HL-60/S4 treated with retinoic acid at 250 ng/mL for 4 days and 3 days (cell line): ENCODE results near the gene HOXB1.

ENCODE experiments used
- in situ Hi-C: fragments of 300-500 bp; cut with MboI; formaldehyde crosslinking; loops from 2 replicates; pipeline ENCODE4 v1.7.0; 2022; ENCODE audit warnings: low sequenced_read_pairs

HOXB1 gene

GRCh38 chr17:48530887-48531272 is at the start of gene HOXB1:
Gene HOXB1 (minus strand): TSS chr17:48531011. CDS start chr17:48530904, 107 bp downstream.
- in situ Hi-C loops: no loop called here

- in situ Hi-C loops: no loop called here
These were observed 49.1 kb upstream of the HOXB1 start for GRCh38 chr17:48579760-48580554.

DNA sequence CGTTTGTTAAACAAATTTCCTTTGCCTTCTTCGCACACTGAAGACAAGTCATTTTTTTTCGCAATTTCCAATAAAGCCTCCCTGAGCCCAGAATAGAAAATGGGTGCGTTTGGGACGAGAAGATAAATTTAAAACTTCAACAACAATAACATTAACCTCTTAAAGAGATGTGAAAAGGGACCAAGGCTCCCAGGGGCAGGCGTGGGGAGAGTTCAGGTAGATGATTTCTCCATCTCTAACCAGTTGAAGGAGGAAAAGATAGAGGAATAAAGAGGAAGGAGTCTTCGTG is 48.6 kb upstream of the HOXB1 start:
- in situ Hi-C loops: no loop called here

DNA sequence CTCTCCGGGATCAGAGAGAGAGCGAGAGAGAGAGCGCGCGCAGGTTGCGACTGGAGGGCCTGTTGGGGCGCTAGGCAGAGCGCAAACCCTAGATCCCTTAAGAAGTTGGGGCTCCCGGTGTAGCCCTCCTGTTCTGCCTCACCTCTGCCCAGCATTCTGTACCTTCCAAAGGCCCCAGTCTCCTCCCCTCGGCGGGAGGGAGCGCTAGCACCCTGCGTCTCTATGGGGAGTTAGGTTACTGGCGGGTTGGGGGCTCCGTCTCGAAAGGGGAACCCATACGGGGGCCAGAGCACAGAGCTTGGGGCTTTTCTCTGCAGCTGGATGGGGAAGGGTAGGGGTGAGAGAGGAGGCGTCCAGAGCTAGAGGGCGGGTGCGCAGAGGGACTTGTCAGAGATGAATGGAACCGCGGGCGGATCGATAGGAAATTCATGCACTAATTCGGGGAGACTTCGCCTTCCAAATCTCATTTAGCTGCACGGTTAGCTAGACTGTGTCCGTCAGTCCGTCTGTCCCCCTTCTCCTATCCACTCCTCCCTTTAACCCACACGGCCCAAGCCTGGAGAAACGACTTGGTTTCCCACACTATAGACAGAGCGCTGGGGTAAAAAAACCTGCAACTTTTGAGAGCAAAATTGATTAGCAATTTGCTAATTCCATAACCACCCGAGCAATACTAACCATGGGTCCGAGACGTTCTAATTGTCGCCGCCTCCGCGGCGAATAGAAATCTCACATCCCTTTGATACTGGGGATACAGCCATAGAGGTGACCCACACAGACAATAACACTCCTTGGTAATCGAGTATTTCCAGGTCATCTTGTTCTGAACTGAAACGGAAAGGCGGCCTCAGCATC is 48.0 kb upstream of the HOXB1 start:
- in situ Hi-C loops: no loop called here

- in situ Hi-C loops: no loop called here
These were observed 47.3 kb upstream of the HOXB1 start, which contains the start of gene HOXB4 for GRCh38 chr17:48577946-48578615. Gene HOXB4 (minus strand): TSS chr17:48578350. CDS start chr17:48578319, 31 bp downstream.

DNA sequence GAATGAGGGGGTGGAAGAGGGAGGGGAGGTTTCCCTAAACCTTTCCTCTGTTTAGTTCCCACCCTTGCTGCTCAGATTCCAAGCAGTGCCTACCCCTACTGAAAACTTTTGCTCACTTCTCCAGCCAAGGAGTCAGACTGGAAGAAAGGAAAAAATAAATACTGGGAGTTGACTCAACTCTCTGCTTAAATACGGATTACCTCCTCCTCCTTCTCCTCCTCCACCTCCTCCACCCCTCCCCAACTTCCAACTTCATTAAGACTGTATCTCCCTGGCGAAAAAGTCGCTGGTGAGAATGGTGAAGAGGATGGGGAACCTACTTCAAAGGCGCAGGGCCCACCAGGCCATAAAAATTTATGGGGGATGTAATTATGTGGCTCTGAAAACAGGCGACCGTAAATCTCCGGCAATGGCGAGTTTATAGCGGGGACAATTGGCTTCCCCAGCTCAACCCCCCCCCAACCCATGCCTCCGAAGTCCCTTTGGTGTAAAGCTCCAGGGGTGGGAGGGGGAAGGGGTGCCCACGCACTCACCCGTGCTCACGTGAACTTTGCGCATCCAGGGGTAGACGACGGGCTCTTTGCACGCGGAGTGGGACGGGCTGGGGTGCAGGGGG is 46.6 kb upstream of the HOXB1 start:
- in situ Hi-C loops: no loop called here

DNA sequence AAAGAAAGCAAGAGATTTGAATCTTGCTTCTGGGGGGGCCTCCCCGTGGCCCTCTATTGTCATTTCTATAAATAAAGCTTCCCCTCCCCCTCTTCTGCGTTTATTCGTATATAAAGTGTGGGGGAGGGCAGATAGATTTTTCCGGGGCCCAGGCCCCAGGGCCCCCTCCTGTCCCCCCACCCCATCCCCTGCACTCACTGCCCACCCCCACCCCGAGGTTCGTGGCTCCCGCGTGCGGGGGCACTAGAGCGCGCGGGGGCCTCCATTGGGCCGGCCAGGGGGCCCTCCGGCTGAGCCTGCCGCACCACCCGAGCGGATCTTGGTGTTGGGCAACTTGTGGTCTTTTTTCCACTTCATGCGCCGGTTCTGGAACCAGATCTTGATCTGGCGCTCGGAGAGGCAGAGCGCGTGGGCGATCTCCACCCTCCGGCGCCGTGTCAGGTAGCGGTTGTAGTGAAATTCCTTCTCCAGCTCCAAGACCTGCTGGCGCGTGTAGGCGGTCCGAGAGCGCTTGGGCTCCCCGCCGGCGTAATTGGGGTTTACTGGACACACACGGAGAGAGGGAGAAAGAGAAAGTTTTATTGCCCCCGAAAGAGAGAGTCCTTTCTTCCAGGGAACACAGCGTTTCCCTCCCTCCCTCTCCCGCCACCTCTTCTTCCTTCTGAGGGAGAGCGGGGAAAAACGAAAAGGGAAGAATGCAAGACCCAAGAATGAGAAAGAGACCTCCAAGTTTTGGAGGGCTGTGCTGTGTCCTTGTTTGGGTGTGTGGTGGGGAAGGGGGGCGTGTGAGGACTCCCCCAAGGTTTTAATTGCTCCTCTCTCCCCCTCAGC is 45.9 kb upstream of the HOXB1 start:
- in situ Hi-C loops: no loop called here

GRCh38 chr17:48575673-48576478 is 45.1 kb upstream of the HOXB1 start:
- in situ Hi-C loops: no loop called here

GRCh38 chr17:48575066-48575582 is 44.3 kb upstream of the HOXB1 start:
- in situ Hi-C loops: no loop called here

DNA sequence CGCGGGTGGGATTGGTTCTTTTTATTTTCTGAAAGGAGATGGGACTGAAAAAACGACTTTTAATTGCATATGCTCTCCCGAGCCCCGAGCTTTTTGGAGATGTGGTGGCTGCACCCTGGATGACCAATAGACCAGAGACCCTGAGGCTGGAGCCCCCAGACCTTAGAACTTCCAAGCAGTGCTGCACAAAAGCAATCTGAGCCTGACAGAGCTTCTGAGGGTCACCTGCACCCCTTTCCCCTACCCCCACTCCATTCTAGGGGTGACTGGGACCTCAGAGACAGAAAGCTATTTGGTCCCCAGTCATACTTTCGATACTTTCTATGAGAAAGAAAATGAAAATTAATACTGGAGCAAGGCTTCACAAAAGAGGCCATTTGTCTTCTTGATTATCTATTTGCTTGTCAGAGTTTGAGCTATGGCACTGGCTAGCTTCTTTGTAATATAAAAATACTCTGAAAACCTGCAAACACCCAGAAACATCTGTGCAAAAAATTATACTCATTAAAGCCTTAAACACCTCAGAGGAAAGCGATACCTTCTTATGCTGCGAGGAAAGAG is 43.8 kb upstream of the HOXB1 start:
- in situ Hi-C loops: no loop called here

DNA sequence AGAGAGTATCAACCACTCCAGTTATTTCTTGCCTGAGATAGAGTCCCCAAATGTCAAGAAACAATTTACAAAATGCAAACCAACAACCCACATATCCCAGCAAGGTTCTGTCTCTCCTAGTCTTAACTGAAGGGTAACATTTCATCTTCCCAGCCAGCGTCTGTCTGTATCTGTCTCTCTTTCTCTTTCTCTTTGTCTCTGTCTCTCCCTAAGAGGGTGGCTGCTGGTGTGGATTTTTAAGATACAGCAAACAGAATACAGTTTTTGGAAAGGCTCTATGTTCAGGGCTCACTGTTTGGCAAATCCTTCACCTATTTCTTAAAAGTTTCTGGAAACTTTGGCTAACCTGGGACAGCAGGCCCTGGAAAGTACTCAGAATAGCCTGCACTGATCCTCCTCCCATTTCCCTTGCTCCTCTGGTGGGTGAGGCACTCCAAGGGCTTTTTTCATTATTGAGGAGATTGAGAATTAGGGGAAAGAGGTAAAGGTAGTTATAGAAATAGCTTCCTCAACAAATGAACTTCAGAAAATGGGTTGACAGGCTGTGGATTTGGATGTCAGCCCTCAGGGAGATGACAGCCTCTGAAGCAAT is 41.1 kb upstream of the HOXB1 start:
- in situ Hi-C loops: no loop called here

DNA sequence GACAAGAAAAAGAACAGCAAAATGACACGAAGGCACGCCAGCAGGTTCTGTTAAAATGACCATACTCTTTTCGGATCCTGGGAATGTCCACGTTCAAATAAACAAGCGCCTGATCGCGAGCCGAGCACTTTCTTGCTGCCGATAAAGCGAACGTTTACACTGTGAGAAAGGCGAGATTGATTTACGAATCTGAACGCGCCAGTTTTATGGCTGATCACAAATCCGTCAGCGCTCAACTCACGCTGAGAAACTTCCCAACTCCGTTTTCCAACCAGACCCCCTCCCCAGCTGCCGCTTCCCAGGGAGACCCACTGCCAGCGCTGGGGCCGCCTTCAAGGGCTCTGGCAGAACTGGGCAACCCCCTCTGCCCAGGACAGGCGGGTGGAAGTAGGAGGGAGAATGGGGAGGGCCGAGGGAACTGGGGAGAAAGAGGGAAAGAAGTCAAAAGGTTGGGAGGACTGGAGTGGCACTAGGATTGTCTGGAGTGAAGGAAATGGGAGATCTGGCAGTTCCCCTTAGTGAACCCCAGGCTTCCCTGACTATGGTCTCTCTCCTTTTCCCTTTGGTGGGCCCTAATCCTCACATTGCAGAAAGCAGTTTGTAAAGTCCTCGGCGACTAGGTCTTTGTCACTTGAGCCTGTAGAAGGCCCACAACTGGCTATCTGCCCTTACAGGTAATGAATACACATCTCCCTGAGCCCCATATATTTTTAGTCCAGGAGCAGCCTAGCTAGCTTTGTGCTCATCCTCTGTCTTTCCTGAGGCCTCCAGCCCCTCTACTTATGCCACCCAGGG is 40.4 kb upstream of the HOXB1 start:
- in situ Hi-C loops: no loop called here

DNA sequence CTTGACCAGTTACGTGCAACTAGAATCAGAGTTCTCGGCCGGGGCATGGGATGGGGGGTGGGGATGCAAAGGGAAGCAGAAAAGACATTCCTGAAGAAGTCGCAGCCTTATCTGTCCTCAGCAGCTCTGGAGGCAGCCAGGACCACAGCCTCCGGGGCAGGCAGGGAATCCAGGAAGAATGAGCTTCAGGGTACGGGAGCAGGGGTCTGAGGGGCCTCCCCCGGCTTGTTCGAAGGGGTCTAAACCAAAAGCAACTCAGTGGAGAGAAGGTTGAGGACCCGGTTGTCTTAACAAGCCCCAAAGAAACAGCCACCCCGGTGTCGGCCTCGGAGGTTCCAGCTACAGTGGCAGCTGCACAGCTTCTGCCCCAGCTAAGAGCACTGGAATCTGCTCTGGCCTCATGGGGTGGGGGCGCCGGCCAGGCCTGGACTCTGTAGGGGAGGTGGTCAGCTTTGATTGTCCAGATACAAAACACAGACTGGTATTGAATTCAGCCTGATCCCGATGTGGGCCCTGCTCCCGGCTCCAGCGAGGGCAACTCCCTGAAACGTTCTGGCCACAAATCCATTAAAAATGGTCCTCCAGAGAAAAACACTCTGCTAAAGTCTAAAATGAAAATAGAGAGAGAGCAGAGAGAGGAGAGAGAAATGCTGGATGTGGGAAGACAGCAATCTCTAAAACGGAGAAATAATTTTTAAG is 39.7 kb upstream of the HOXB1 start:
- in situ Hi-C loops: no loop called here

- in situ Hi-C loops: no loop called here
These were observed 39.0 kb upstream of the HOXB1 start for GRCh38 chr17:48569674-48570324.

DNA sequence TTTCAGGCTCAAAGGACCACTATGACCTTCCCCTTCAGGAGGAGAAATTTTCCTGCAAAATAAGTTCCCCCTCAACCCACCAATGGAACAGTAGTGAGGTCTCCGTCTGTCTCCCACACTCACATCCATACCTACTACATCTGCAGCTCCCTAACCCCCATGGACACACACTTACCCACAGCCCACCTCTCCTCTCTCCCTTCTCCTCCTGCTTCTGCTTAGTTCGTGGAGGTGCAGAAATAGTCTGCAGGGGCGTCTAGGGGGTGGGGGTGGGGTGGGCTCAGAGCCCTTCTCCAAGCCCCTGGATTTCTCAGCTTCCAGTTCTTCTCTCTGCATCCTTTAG is 38.4 kb upstream of the HOXB1 start:
- in situ Hi-C loops: no loop called here

GRCh38 chr17:48568499-48569239 is 37.9 kb upstream of the HOXB1 start:
- in situ Hi-C loops: no loop called here
